G401.6 (cell line): ENCODE results near the gene ESRRG.

ENCODE experiments used
- FAIRE-seq: peaks from 2 replicates; lab custom pipeline; 2012; peaks lifted over from hg19 to GRCh38; lab: Jason Lieb, UNC

ESRRG gene

GRCh38 chr1:216723274-216723780 is at the start of gene ESRRG:
Gene ESRRG (minus strand): TSS chr1:216723429. CDS start chr1:216723299, 130 bp downstream.
- no peak for FAIRE-seq

GRCh38 chr1:216771922-216772321 is 48.7 kb upstream of the ESRRG start:
- no peak for FAIRE-seq

GRCh38 chr1:216766633-216767327 is 43.6 kb upstream of the ESRRG start:
- FAIRE-seq, result no peak

GRCh38 chr1:216765346-216766300 is 42.4 kb upstream of the ESRRG start:
- FAIRE-seq, result no peak

- no peak for FAIRE-seq
Observed at GRCh38 chr1:216758161-216758560, 34.9 kb upstream of the ESRRG start.

- FAIRE-seq, result no peak
Observed at GRCh38 chr1:216757110-216757509, 33.9 kb upstream of the ESRRG start.

GRCh38 chr1:216750961-216751360 is 27.7 kb upstream of the ESRRG start:
- FAIRE-seq, result no peak

GRCh38 chr1:216750031-216750627 is 26.9 kb upstream of the ESRRG start:
- no peak for FAIRE-seq

DNA sequence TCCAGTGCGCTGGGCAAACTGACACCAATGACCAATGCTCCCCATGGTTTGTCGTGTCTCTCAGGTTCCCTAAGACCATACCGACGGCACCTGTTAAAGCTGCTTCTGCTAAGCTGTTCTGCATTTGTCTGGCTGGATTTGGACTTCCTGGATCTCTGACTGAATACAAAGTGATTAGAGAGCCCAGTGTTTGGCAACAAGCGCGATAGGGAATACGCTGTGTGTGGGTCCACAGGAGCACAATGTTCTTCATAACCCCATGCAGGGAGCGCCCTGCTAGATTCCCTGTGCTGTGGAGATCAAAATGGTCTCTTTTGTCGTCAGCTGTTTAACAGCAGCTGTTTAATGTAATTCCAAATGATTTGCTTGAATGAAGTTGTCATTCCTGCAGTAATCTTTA is 26.0 kb upstream of the ESRRG start:
- no peak for FAIRE-seq

DNA sequence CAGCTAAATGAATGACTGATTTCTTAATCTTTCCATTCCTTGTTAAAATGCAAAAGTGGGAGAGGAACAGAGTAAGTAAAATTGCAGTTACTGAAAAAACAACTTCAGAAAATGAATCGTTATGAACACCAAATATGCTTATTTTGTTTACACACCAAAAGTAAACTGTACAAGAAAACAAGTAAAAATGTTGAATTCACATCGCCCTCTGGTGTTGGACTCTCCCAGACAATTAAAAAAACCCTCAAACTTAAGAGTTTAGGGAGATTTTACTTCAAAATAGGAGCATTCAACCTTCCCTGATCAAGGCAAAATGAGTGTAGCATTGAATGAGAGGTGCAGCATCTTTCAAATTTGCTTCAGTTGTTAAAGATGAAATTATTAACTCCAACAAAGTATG is 19.4 kb upstream of the ESRRG start:
- peak; percentile 11 for FAIRE-seq

- no peak for FAIRE-seq
Observed at GRCh38 chr1:216740331-216740730, 17.1 kb upstream of the ESRRG start.

- no peak for FAIRE-seq
Observed at GRCh38 chr1:216739793-216740192, 16.6 kb upstream of the ESRRG start.

GRCh38 chr1:216732121-216732520 is 8.9 kb upstream of the ESRRG start:
- no peak for FAIRE-seq

- FAIRE-seq, result no peak
Observed at GRCh38 chr1:216731562-216731961, 8.3 kb upstream of the ESRRG start.

GRCh38 chr1:216726435-216726834 is 3.2 kb upstream of the ESRRG start:
- FAIRE-seq, result no peak

GRCh38 chr1:216722821-216723220 is 408 bp downstream of the ESRRG start:
- FAIRE-seq, result no peak

DNA sequence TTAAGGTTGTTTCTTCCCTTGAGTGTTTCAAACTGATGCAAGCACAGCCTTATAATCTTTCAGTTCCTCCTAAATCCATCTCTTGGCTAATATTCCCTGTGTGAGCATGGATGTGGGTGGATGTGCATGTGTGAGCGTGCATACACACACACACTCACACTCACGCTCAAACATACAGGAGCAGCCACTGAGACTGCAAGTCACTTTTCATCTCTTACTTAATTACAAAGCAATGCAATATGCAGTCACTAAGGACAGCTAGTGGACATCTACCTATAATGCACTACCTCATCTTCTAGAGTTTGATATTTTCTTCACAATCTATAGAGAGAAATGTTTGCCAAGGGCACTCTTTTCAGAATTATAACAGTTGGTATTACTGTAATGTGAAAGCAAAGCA is 1.4 kb downstream of the ESRRG start:
- FAIRE-seq, result no peak

- no peak for FAIRE-seq
Observed at GRCh38 chr1:216721062-216721461, 2.2 kb downstream of the ESRRG start.

DNA sequence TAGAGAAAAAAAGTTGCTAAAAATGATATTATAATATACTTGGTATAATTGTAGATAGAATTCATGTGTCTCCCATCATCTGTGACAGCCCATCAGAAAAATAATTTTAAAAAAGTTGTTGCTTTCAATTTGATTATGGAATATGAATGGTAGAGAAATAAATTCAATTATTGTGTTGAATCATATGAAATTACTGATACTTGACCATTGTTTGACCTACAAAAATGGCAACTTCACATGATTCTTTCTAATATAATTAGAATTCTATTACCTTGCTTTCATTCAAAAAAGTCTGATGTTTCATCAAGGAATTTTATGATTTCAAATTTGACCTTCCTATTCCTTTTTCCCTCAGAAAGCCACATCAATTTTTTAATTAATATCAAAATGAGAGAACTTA is 11.5 kb downstream of the ESRRG start:
- FAIRE-seq, result no peak

- FAIRE-seq, result no peak
Observed at GRCh38 chr1:216710598-216711333, 12.5 kb downstream of the ESRRG start.

DNA sequence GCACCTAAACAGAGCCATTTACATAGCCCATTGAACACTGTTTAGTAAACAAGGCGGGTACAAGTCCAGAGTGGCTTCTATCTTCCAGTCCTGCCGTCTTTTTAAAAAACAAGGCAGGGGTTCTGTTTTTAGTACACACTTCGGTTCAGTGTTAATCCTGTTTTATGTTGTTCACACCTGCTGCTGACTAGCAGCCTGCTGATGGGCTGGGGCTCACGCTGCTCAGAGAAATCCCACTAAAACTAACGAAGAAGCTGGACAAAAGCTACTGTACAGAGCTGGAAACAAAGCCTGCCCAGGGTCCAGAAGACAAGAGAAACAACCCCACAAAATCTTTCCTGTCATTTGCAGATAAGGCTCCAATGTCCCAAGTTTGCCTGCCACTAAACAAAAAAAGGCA is 13.2 kb downstream of the ESRRG start:
- FAIRE-seq, result no peak

DNA sequence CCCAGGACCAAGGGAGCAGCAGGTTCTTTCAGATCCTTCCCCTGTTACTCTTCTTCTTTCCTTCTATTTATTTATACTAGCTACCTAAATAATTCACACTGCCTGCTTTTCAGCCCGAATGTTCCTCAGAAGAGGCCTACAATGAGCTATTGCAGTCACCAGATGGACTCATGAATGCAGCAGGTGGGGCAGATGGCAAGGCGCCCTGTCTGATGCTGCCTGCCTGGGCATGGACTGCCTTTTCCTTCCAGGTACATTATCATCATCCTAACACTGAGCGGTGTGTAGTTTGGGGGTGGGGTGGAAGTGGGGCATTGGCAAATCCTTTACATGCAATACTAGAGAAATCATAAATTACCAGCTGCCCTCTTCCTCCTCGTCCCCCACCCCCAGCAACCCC is 17.6 kb downstream of the ESRRG start:
- no peak for FAIRE-seq
